HUES48 (cell line): Measurements from ENCODE around the gene PLEKHM1.
"Not testable (repeated sequence)": the region's sequence is repeated elsewhere in the genome, so short reads cannot be mapped to it uniquely, and the experiment has no call there.

Experiments used
- H3K27ac ChIP-seq: one replicate; pipeline ENCODE4 v1.7.0; 2013; ENCODE audit warnings: low read depth, low read length, inconsistent platforms
- H3K27me3 ChIP-seq: 2 replicates; pipeline ENCODE4 v1.6.1; 2013; ENCODE audit warnings: mild to moderate bottlenecking, low read length; ENCODE audit not compliant: control insufficient read depth, insufficient read depth
- H3K36me3 ChIP-seq: 2 replicates; pipeline ENCODE4 v1.6.1; 2013; ENCODE audit warnings: low read length; ENCODE audit not compliant: control insufficient read depth, insufficient read depth
- H3K4me1 ChIP-seq: 2 replicates; pipeline ENCODE4 v1.6.1; 2013; ENCODE audit warnings: mild to moderate bottlenecking, low read length; ENCODE audit not compliant: control insufficient read depth, insufficient read depth
- H3K4me3 ChIP-seq: 2 replicates; pipeline ENCODE4 v1.5.1; 2013; ENCODE audit warnings: mild to moderate bottlenecking, low read depth, low read length
- H3K9ac ChIP-seq: 2 replicates; pipeline ENCODE4 v1.6.1; 2013; ENCODE audit warnings: mild to moderate bottlenecking, low read depth, low read length, moderate library complexity
- H3K9me3 ChIP-seq: 2 replicates; pipeline ENCODE4 v1.6.1; 2013; ENCODE audit warnings: low read length; ENCODE audit not compliant: control insufficient read depth, insufficient read depth

Gene PLEKHM1

DNA sequence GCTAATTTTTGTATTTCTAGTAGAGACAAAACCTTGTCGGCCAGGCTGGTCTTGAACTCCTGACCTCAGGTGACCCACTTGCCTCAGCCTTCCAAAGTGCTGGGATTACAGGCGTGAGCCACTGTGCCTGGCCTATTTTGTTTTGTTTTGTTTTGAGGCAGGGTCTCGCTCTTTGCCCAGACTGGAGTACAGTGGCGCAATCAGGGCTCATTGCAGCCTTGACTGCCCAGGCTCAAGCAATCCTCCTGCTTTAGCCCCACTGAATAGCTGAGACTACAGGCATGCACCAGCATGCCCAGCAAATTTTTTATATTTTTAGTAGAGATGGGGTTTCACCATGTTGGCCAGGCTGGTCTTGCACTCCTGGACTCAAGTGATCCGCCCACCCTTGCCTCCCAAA is 30.1 kb downstream of the PLEKHM1 start:
- not testable (repeated sequence) for H3K36me3 ChIP-seq, H3K27me3 ChIP-seq, H3K27ac ChIP-seq, H3K4me1 ChIP-seq, H3K9ac ChIP-seq, H3K4me3 ChIP-seq, H3K9me3 ChIP-seq

DNA sequence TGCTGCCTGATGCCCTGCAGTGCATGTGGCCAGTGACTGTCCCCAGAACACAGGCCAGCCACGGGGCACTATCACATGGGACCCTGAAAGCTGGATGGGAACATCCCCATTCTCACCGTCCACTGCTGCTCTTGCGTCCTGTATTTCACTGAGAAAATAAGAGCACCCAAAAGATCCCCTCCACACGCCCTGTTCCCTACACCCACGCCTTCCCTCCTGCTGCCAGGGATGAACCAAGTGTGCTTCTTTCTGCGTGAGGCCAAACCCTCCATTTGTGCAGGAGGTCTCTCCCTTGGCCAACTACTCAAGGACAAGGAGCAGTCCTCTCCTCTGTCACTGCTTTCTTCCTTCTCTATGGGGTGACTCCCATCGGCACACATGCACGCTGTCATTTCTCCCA is 36.2 kb downstream of the PLEKHM1 start:
- H3K27ac ChIP-seq, H3K9ac ChIP-seq, H3K4me1 ChIP-seq, H3K27me3 ChIP-seq, H3K4me3 ChIP-seq, H3K36me3 ChIP-seq, H3K9me3 ChIP-seq: not testable (repeated sequence)

- H3K36me3 ChIP-seq, H3K9ac ChIP-seq, H3K4me1 ChIP-seq, H3K27ac ChIP-seq, H3K27me3 ChIP-seq, H3K4me3 ChIP-seq, H3K9me3 ChIP-seq: not testable (repeated sequence)
Measured at GRCh38 chr17:45453731-45454130, 36.8 kb downstream of the PLEKHM1 start.

DNA sequence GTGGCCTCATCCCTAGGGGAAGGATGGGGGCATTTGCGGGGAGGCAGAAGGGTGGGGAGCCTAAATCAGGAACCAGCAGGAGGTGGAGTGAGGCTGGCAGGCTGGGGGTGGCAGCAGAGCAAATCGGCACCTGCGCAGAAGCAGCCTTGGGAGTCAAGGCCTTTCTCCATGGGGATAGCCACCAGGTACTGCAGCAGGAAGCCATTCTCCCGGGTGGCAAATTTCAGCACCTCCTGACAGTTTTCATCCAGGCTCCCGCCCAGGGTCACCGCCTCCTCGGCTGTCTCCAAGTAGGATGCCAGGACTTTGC is 37.3 kb downstream of the PLEKHM1 start:
- H3K27me3 ChIP-seq, H3K9ac ChIP-seq, H3K4me3 ChIP-seq, H3K36me3 ChIP-seq, H3K4me1 ChIP-seq, H3K27ac ChIP-seq, H3K9me3 ChIP-seq: not testable (repeated sequence)

- not testable (repeated sequence) for H3K4me1 ChIP-seq, H3K9ac ChIP-seq, H3K9me3 ChIP-seq, H3K4me3 ChIP-seq, H3K27ac ChIP-seq, H3K27me3 ChIP-seq, H3K36me3 ChIP-seq
Measured at GRCh38 chr17:45452329-45453224, 37.9 kb downstream of the PLEKHM1 start.

- not testable (repeated sequence) for H3K4me1 ChIP-seq, H3K36me3 ChIP-seq, H3K9me3 ChIP-seq, H3K27ac ChIP-seq, H3K9ac ChIP-seq, H3K27me3 ChIP-seq, H3K4me3 ChIP-seq
Measured at GRCh38 chr17:45451660-45452059, 38.9 kb downstream of the PLEKHM1 start.

DNA sequence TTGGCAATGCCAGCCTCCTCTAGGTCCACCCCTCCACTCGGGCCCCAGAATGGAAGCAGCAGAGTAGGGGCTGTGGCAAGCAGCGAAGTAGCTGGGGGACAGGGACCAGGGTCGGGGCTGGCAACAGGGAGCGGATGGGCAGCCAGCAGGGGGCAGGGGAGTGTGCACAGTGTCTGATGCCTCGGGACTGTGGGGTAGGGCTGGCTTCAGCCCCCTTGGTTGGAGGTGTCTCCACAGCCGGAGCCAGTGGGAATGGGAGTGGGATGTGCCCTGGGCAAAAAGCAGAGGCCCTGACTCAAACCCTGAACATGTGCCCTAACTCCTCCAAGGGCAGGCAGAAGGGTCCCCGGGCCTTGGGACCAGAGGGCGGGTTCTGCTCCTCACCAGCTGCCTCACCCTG is 39.4 kb downstream of the PLEKHM1 start:
- Histone ChIP-seq H3K9me3 (no peaks in the 10 kb centered on the region), H3K4me1 (no peaks in the 10 kb centered on the region), H3K27me3 (no peaks in the 10 kb centered on the region), H3K27ac (no peak overlapping the region), H3K9ac (no peak overlapping the region), H3K4me3 (no peak overlapping the region), H3K36me3 (no peaks in the 10 kb centered on the region)

- not testable (repeated sequence) for H3K4me1 ChIP-seq, H3K27me3 ChIP-seq, H3K9me3 ChIP-seq, H3K36me3 ChIP-seq, H3K4me3 ChIP-seq, H3K9ac ChIP-seq, H3K27ac ChIP-seq
Measured at GRCh38 chr17:45449708-45450329, 40.7 kb downstream of the PLEKHM1 start.

DNA sequence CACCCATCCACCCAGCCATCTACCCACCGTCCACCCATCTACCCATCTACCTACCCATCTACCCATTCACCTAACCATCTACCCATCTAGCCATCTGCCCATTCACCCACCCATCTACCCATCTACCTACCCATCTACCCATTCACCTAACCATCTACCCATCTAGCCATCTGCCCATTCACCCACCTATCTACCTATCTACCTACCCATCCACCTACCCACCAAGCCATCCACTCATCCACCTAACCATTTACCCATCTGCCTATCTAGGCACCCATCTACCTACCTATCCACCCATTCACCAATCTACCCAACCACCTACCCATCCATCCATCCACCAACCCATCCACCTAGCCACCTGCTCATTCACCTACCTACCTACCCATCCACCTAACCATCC is 41.3 kb downstream of the PLEKHM1 start:
- not testable (repeated sequence) for H3K9me3 ChIP-seq, H3K36me3 ChIP-seq, H3K4me1 ChIP-seq, H3K9ac ChIP-seq, H3K4me3 ChIP-seq, H3K27me3 ChIP-seq, H3K27ac ChIP-seq

GRCh38 chr17:45448483-45448882 is 42.0 kb downstream of the PLEKHM1 start:
- H3K4me3 ChIP-seq, H3K27ac ChIP-seq, H3K9me3 ChIP-seq, H3K36me3 ChIP-seq, H3K9ac ChIP-seq, H3K4me1 ChIP-seq, H3K27me3 ChIP-seq: not testable (repeated sequence)

DNA sequence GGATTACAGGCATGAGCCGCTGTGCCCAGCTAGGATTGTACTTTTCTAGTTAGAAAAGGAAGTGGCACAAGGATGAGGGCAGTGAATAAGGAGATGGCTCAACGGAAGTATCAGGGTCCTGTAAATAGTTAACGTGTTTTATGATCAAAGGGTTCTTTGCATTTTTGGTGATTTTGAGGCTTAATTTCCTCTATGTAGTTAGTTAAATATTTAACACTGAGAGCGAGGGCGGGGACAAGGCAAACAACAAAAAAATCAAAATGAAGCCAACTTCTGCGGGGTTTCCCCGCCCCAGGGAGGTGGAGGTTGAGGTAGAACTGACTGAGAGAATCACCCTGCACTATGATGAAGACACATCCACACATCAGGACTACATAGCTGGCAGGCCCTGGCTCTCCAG is 42.5 kb downstream of the PLEKHM1 start:
- not testable (repeated sequence) for H3K9ac ChIP-seq

More for the DNA sequence above, 42.5 kb downstream of the PLEKHM1 start:
- not testable (repeated sequence) for H3K27ac ChIP-seq, H3K9me3 ChIP-seq, H3K36me3 ChIP-seq, H3K4me3 ChIP-seq, H3K27me3 ChIP-seq, H3K4me1 ChIP-seq
